Measurements from ENCODE around the gene SNX20.

Gene SNX20

DNA sequence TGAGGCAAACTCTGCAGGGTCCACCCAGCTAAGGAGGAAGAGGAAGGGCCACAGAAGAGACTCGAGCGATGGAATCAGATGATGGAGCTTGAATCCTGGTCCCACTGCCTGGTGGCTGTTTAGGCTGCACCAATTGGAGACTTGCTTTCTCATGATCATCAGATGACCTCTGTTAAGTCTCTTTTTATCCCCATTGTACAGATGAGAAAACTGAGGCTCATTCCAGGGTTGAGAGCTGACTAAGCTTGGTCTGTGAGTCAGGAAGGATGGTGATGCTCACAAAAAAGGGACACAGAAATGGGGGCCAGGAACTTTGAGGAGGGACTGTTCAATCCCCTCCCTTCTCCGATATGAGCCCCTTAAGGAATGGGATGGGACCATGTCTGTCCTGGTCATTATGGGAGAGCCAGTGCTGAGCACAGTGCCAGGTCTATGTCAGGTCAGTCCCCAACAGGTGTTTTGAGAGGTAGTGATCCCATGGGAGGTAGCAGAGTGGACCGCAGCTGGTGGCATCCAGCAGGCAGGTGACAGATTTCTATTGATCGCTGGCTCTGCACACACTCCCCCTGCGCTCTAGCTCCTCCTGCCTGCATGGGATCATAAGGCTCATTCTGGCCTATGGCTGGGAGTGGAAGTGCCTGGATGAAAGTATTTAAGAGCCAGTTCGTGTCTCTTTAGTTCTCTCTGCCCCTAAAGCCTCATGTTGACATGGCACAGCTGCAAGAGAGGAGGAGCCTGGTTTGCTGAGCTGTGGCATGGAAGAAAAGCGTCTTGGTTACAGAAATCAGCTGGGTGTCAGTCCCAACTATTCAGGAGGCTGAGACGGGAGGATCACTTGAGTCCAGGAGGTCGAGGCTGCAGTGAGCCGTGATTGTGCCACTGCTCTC lies 27.2 kb downstream of the SNX20 start:
- DNase-seq: no peak

DNA sequence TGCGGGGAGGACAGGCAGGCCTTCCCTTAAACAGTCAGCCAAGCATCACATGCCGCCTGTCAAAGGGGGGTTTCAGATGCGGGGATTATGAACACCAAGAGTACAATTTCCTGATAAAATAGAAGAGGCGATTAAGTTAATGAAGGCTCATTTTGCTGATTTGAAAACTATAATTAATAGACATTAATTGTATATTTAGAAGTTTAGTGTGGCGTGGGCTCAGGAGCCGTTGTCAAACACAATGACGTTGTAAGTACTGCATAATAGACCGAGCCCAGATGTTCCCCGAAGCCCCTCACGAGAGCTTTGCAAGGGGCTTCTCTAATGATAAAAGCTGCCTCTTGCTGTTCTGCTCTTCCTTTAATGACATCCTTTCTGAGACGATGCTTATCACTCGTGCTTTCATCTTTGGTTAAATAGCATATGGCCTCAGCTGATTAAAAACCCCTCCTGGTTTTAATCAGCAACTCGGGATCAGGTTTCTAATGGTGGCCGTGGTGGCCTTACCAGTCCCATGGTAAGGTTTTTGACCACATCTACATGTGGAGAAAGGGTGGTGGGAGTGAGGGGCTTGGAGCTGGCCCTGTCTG lies 28.2 kb downstream of the SNX20 start:
- DNase-seq: no peak

GRCh38 chr16:50651835-50652438 lies 29.2 kb downstream of the SNX20 start:
- no peak for DNase-seq

GRCh38 chr16:50646345-50646744 lies 34.8 kb downstream of the SNX20 start:
- DNase-seq: no peak

DNA sequence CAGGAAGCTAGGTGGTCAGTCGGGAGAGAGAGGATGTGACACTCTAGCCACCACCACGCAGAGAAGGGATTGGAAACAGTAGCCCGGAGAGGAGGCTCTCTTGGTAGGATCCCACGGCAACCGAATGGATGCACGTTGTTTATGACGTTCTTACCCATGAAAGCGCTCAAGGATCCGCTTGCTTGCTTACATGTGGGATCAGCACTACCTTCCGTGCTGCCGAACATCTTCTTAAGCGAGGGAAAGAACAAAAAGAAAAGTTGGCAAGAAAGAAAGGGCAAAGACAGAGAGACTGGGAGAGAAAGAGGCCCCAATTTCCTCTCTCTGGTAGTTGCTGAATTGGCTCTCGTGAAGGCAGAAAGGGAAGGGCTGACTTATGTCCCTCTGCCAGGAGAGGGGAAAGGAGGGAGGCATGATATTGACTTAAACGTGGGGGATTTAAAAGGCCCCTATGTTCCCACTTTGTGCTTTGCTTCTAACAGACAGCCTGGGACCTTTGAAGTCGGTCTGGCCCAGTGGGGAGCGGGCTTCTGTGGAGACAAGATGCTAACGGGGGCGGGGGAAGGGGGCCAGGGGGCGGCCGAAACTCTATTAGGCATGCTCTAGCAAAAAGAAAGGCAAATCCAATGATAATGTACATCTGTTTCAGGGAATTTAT lies 35.4 kb downstream of the SNX20 start:
- no peak for DNase-seq

DNA sequence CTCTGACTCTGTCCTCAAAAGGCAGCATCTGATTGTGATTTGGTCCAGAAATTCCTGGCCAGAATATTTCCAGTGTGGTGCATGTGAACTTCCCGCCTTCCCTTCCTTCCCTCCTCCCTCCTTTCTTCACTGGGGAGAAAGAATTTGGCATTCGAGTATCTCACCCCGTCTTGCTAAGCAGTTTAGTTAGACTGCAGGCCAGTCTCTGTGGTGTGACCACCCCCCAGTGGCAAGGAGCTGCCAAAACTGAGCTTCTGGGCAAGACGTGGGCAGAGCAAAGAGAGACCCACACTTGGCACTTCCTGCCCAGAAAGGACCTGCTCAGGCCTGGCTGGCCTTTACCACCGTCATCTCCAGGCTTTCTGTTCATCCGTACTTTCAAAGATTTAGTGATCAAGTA lies 36.4 kb downstream of the SNX20 start:
- peak; percentile 32 for DNase-seq

DNA sequence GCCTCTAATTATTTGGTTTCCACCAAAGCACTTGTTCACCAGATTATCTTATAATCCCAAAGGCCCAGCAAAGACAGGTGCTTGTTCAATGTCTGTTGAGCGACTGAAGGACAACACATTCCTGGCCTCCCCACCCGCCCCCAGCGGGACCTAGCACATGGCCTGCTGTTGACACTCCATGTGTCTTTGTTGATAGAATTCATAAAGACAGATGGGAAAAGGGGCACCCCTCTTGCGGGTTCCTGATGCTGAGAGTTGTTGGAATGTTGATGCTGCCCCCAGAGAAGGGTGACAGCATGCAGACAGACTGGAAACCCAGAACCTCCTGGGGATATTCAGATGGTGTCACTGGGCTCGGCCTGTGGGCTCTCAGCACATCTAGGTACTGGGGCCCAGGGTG lies 36.9 kb downstream of the SNX20 start:
- DNase-seq: no peak

DNA sequence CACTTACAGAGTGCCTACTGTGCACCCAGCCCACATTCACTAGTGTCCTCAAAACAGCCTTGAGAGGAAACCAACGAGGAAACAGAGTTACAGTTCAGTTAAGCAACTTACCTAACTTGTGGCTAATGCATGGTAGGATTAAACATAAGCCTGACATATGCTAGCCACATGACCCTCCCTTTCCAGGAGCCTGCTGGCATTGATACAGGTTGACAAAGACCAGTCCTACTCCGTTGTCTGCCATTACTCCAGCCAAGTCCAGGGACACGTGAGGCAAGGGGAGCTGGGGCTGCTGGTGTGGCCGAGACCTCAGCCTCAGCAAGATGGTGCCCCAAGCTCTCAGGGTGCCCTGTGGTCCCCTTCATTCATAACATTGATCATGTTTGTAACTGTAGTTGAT lies 37.9 kb downstream of the SNX20 start:
- DNase-seq: no peak

GRCh38 chr16:50642349-50642748 lies 38.8 kb downstream of the SNX20 start:
- DNase-seq: no peak

DNA sequence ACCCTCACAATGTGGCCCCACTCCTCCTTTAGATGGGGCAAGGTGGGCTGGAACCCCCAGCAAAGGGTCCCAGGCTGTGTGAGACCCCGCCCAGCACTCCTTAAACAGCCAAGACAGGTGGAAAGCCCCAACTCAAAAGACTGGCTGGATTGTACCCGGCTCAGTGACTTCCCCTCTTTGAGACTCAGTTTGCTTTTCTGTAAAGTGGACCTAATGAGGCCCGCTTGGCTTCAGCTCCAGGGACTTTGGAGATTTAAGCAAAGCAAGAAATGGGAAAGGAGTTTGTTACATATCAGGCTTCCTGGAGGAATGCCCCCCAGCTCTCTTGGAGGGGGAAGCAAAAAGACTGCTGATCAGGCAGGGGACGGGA lies 39.3 kb downstream of the SNX20 start:
- no peak for DNase-seq

DNA sequence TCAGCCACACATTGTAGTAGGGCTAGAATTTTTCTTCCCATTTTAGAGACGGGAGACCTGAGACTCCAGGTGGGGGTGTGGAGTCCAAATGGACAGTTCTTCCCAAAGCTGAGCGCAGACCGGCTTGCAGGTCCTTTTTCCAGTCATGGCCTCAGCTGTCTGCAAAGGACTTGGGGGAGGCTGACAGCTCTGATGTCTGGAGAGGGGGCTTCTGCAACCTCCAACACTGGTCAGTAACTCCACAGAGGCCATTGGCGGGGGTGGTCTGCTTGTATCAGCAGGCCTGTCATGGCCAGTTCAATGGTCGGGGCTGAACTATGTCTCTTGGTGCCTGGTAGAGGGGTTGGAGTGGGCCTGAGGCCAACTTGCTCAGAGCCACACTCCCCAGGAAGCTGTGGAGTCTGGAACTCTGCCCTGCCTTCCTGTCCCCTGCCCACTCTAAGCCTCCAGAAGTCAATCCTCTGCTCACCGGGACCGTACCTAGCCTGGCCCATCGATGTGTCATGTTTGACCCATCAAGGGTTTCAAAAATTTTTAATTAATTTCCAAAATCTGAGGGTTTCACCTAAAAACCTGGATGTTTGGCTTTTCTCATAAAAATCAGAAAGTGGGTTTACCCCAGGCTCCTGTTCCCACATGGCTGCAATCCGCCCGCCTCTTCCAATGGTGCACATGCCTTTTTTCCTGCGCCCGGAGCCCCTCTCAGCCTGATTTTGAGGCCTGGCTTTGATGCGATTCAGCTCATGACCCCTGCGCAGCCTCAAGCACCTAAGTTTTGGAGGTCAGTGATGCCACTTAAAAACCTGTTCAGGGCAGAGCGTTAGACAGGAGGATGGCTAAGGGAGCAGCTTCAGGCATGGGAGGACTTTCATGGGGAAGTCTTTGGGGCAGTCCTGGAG lies 39.9 kb downstream of the SNX20 start:
- no peak for DNase-seq

GRCh38 chr16:50640391-50640790 lies 40.7 kb downstream of the SNX20 start:
- DNase-seq: no peak

DNA sequence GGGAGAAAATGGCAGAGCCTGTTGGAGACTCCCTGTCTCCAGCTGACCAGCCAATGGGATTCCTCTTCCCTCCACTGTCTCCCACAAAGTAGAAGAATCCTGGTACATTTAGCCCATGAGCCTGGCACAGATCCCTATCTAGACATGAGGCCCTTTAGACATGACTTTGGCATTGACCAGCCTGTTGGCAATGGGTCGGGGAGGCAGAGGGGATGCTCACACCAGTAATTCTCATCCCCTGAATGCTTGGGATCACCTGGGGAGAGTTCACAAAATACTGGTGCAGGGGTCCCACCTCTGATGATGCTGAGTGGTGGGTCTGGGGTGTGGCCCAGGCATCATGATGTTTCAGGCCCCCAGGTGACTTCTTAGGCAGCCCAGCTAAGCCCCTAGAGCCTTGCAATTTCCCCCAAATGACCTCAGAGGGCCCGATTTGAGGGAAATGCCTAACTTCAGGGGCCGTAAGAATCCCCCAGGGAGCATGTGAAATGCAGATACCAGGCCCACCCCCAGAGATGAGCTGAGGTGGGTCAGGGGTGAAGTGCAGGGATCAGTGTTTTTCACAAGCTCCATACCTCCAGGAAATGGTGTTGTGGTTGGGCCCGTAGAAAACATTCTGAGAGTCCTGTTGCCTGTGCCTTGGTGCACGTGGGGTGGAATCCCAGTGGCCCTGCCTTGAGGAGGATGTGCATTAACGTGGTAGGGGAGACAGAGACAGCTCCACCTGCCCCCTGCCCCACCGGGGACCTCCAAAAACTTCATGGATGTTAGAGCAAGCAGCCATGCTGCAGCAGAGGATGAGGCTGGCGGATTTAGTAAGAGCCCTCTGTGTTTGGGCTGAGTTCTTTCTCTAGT lies 42.1 kb downstream of the SNX20 start:
- DNase-seq: no peak

- no peak for DNase-seq
Measured at GRCh38 chr16:50637716-50638602, 43.2 kb downstream of the SNX20 start.

DNA sequence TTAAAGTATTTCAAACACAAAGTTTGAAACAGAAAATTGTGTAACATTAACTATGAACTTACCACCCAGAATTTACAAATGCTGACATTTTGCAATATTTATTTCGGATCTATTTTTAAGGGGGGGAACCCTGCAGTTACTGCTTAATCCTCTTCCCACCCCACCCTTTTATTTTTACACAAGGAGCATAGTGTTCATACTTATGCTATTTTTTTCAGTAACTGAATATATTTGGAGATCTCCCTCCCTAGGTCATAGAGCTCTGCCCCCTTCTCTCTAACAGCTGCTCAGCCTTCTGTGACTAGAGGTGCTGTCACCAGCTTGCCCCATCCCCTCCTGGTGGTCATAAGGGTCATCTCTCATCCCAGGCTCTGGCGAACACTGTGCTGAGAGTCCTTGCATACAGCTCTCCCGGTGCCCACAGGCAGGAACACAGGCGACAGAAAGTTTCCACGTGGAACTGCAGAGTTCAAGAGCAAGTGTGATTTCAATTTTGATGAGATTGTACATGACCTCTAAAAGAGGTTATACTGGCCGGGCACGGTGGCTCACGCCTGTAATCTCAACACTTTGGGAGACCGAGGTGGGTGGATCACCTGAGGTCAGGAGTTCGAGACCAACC lies 44.2 kb downstream of the SNX20 start:
- DNase-seq: no peak

DNA sequence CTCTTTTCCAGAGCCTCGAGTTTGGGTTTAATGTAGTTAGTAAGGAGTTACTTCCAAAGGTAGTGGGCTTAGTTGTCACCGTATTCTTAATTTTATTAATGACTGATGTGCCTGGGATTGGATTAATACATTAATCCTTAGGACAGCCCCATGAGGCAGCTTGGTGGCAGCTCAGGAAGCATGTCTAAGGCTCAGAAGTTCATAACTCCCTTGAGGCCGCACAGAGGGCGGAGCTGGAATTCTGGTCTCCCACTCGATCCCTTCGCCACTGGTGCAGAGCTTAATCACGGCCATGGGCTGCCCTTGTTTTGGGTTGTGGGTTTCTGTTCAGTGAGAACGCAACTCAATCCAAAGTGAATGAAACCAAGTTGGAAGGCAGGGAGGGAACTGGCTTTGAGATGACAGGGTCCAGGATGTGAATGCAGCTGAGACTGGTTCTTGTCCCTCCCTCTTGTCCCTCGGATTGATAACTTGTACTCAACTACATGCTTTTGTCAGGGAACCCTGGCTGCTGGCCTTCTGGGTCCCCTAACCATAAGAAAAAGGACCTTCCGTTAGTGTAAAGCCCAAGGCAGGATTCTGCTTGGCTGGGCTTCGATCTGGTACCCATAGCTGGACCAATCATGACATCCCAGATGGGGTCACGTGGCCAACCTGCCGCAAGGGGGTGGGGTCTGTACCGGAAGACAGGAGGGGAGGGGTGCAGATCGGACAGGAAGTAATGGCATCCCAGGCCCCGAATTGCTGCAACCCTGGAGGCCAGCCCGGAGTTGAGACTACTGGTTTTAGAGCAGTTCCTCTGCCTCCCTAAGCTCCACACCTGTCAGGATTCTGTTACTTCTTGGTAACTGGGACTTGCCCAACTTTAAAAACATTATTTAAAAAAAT lies 45.4 kb downstream of the SNX20 start:
- no peak for DNase-seq

- DNase-seq: no peak
Measured at GRCh38 chr16:50634947-50635346, 46.2 kb downstream of the SNX20 start.

- no peak for DNase-seq
Measured at GRCh38 chr16:50634090-50634489, 47.0 kb downstream of the SNX20 start.

Measured in activated CD4-positive, alpha-beta T cell treated with anti-CD3 and anti-CD28 coated beads for 1 hour (primary cell).